ENCODE measurements around the gene SLC1A1. TPM values are rescaled to one million over a fixed set of nuclear protein-coding genes. Genes with fewer than 3 reads are reported as not detected.
"Not testable (repeated sequence)": the region's sequence is repeated elsewhere in the genome, so short reads cannot be mapped to it uniquely, and the experiment has no call there.

SLC1A1 gene
- total RNA-seq, 8 experiments from 2014 or later: 0.10 to 13.7 (median 8.2) TPM

DNA sequence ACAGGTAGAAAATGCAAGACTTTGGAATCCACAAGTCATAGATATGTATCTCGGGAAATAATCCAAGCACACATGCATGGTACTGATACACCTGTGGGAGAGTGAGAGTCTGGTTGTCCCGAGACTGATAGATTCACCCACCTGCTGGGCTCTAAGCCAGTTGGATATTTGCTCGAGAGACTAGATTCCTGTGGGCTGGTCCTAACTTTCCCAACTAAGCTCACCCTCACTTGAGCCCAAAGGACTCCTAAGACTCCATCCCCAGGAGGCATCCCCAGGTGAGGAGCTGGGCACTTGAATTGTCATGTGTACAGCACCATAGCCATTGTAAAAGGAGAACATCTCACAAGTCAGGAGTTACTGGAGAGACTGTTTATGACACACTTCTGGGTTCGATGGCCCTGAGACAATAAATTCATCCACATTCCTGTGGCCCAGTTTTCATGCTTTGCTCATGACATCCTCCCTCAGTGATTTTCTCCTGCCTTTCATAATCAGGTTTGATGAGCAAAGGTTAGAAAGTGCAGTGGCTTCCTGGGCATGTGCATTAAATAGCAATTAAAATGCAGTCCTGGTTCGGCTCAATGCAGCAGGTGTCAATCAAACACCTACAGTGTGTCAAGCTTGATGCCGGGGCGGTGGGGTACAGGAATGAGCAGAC lies 18.1 kb downstream of the SLC1A1 start:
- in situ Hi-C loops (cut with MboI; ENCODE audit: low pct_unique_long_range_greater_than_20kb in 2 of 9, low sequenced_read_pairs in 9 of 9, unreplicated experiment in 9 of 9): no loop called here
- Histone ChIP-seq H3K4me1 (replicated peaks in 1 of 2) (no peaks in the 10 kb centered on the region), H3K4me3 (no peak overlapping the region), H3K27ac (no peak overlapping the region)
- 0 to 100% (median 89%) methylated on average over 1 to 4 of the region's 7 CpGs; no CpG with 5 or more reads in 2 of the 10 experiments for WGBS, 10 experiments
- no peak for ATAC-seq (replicated peaks in 6 of 8)

DNA sequence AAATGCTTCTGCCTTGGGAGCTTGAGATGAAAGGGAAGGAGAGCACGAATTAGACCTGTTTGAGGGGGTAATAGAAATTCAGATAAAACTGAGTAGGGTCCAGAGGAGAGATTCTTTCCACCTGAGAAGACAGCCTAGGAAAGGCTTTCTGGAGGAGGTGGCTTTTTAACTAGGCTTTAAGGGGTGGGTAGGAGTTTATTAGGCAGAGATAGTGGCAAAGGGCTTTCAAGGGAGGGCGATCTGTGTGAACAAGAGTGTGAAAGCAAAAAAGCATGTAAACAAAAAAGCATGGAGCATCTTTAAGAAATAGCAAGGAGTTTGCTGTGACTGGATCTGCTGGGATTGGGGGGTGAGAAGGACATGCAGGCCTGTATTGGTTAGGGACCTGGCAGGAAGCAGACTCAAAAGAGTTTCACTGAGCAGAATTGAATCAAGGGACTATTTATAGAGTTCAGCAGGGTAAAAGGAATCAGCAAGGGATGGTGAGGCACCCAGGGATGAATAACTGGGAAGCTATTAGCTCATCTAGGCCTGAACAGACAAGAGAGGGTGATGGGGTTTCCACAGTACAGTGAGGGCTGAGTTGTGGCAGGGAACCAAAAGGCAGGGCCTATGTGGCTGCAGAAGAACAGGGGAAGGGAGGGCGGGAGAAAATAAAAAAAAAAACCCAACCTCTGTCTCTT lies 18.8 kb downstream of the SLC1A1 start:
- in situ Hi-C loops (cut with MboI; ENCODE audit: low pct_unique_long_range_greater_than_20kb in 2 of 9, low sequenced_read_pairs in 9 of 9, unreplicated experiment in 9 of 9): no loop called here
- Histone ChIP-seq H3K4me1 (replicated peaks in 1 of 2) (no peaks in the 10 kb centered on the region), H3K27ac (no peak overlapping the region), H3K4me3 (no peak overlapping the region)
- 0 to 100% (median 69%) methylated on average over 1 to 2 of the region's 3 CpGs for WGBS, 10 experiments
- ATAC-seq (replicated peaks in 6 of 8): peak in 2 of 8 experiments; percentile 45 to 50

DNA sequence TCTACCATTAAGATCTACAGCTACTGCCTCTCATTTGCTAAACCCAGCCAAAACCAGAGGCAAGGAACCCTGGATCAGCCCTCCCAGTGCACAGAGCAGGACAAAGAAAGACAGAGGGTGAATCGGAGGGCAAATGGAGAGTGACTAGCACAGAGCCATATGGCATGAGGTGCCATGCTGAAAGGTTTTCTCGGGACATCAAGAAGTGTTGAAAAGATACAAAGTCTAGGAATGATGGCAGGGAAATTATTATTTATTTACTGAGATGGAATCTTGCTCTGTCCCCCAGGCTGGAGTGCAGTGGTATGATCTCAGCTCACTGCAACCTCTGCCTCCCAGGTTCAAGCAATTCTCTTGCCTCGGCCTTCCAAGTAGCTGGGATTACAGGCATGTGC lies 19.3 kb downstream of the SLC1A1 start:
- in situ Hi-C loops (cut with MboI; ENCODE audit: low pct_unique_long_range_greater_than_20kb in 2 of 9, low sequenced_read_pairs in 9 of 9, unreplicated experiment in 9 of 9): no loop called here
- Histone ChIP-seq H3K27ac (no peak overlapping the region), H3K4me1 (replicated peaks in 1 of 2) (no peaks in the 10 kb centered on the region), H3K4me3 (no peak overlapping the region)
- no peak for ATAC-seq (replicated peaks in 6 of 8)
- WGBS, 10 experiments: 50 to 100% (median 91%) methylated on average over 1 to 3 of the region's 3 CpGs; no CpG with 5 or more reads in 2 of the 10 experiments

- no peak overlapping the region for H3K4me3 ChIP-seq
- WGBS, 10 experiments: 31 to 100% (median 86%) methylated on average over 2 to 4 of the region's 4 CpGs; no CpG with 5 or more reads in 2 of the 10 experiments
- in situ Hi-C loops (cut with MboI; ENCODE audit: low pct_unique_long_range_greater_than_20kb in 2 of 9, low sequenced_read_pairs in 9 of 9, unreplicated experiment in 9 of 9): no loop called here
- no peak for ATAC-seq (replicated peaks in 6 of 8)
- H3K4me1 ChIP-seq (replicated peaks in 1 of 2): no peaks in the 10 kb centered on the region
- H3K27ac ChIP-seq: no peak overlapping the region
Observed at GRCh38 chr9:4510546-4511322, 20.5 kb downstream of the SLC1A1 start.

- peak in 3 of 8 experiments; percentile 35 to 68 (median 47) for ATAC-seq (replicated peaks in 6 of 8)
- 0 to 100% (median 59%) methylated on average over 1 to 4 of the region's 8 CpGs for WGBS, 10 experiments
- Histone ChIP-seq H3K27ac (no peak overlapping the region), H3K4me1 (replicated peaks in 1 of 2) (no peaks in the 10 kb centered on the region), H3K4me3 (no peak overlapping the region)
- in situ Hi-C loops (cut with MboI; ENCODE audit: low pct_unique_long_range_greater_than_20kb in 2 of 9, low sequenced_read_pairs in 9 of 9, unreplicated experiment in 9 of 9): no loop called here
Observed at GRCh38 chr9:4514252-4515128, 24.2 kb downstream of the SLC1A1 start.

DNA sequence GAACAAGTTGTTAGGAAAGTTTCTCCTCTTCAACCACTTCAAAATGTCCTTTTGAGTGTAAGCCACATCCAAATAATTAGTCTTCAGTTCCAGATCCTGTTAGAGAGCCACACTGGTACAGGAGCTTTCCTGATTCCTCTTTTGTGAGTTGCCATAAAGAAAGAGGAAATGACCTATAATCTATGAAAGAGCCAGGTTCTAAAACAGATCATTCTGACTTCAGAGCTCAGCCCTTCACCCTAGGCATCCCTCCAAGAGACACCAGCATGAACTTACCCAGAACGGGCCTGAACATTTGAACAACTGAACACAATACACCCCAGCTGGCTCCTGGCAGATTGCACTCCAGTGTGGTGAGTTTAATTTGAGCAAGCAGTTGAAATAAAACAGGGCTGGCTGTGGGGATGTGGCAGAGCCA lies 25.7 kb downstream of the SLC1A1 start:
- Histone ChIP-seq H3K4me3 (no peak overlapping the region), H3K4me1 (replicated peaks in 1 of 2) (no peaks in the 10 kb centered on the region), H3K27ac (no peak overlapping the region)
- ATAC-seq (replicated peaks in 6 of 8): no peak
- 0 to 88% (median 80%) methylated on average over 1 of the region's 1 CpG; no CpG with 5 or more reads in 5 of the 10 experiments for WGBS, 10 experiments
- in situ Hi-C loops (cut with MboI; ENCODE audit: low pct_unique_long_range_greater_than_20kb in 2 of 9, low sequenced_read_pairs in 9 of 9, unreplicated experiment in 9 of 9): no loop called here

DNA sequence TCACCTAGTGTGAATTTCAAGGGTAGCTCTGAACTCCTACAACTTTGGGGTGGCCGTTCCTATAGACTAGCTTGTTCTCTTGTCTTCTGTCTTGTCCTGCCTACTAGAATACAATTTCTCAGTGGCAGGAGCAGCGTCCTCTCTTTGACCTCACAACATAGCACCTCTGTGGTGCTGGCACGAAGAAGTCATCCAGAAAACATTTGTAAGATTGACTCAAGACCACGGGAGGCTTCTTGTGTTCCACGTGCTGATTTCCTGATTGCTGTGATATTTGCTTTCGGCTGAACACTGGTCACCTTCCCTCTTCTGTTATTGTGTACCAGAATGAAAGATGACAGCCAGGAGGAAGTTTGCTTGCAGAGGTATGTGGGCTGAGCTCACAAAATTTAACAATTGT lies 27.0 kb downstream of the SLC1A1 start:
- no peaks in the 10 kb centered on the region for H3K4me1 ChIP-seq (replicated peaks in 1 of 2)
- in situ Hi-C loops (cut with MboI; ENCODE audit: low pct_unique_long_range_greater_than_20kb in 2 of 9, low sequenced_read_pairs in 9 of 9, unreplicated experiment in 9 of 9): no loop called here
- no peak for ATAC-seq (replicated peaks in 6 of 8)
- H3K4me3 ChIP-seq: no peak overlapping the region
- WGBS, 10 experiments: 4 to 93% (median 86%) methylated on average over 1 to 6 of the region's 6 CpGs; no CpG with 5 or more reads in 1 of the 10 experiments
- no peak overlapping the region for H3K27ac ChIP-seq

GRCh38 chr9:4519604-4520003 lies 29.3 kb downstream of the SLC1A1 start:
- no peak overlapping the region for H3K4me3 ChIP-seq
- H3K4me1 ChIP-seq (replicated peaks in 1 of 2): no peaks in the 10 kb centered on the region
- in situ Hi-C loops (cut with MboI; ENCODE audit: low pct_unique_long_range_greater_than_20kb in 2 of 9, low sequenced_read_pairs in 9 of 9, unreplicated experiment in 9 of 9): no loop called here
- H3K27ac ChIP-seq: no peak overlapping the region
- no peak for ATAC-seq (replicated peaks in 6 of 8)
- WGBS, 10 experiments: 0 to 100% (median 76%) methylated on average over 1 to 2 of the region's 2 CpGs; no CpG with 5 or more reads in 2 of the 10 experiments

GRCh38 chr9:4520055-4520454 lies 29.8 kb downstream of the SLC1A1 start:
- Histone ChIP-seq H3K27ac (no peak overlapping the region), H3K4me3 (no peak overlapping the region), H3K4me1 (replicated peaks in 1 of 2) (no peaks in the 10 kb centered on the region)
- in situ Hi-C loops (cut with MboI; ENCODE audit: low pct_unique_long_range_greater_than_20kb in 2 of 9, low sequenced_read_pairs in 9 of 9, unreplicated experiment in 9 of 9): no loop called here
- 22 to 94% (median 85%) methylated on average over 1 to 2 of the region's 2 CpGs for WGBS, 10 experiments
- no peak for ATAC-seq (replicated peaks in 6 of 8)

GRCh38 chr9:4530375-4530774 lies 40.1 kb downstream of the SLC1A1 start:
- no peak for ATAC-seq (replicated peaks in 6 of 8)
- in situ Hi-C loops (cut with MboI; ENCODE audit: low pct_unique_long_range_greater_than_20kb in 2 of 9, low sequenced_read_pairs in 9 of 9, unreplicated experiment in 9 of 9): no loop called here
- WGBS, 10 experiments: 14 to 100% (median 87%) methylated on average over 1 to 6 of the region's 6 CpGs
- Histone ChIP-seq H3K4me3 (no peak overlapping the region), H3K4me1 (replicated peaks in 1 of 2) (no peaks in the 10 kb centered on the region), H3K27ac (no peak overlapping the region)

GRCh38 chr9:4530831-4531230 lies 40.6 kb downstream of the SLC1A1 start:
- in situ Hi-C loops (cut with MboI; ENCODE audit: low pct_unique_long_range_greater_than_20kb in 2 of 9, low sequenced_read_pairs in 9 of 9, unreplicated experiment in 9 of 9): not testable (repeated sequence)

GRCh38 chr9:4531355-4531754 lies 41.1 kb downstream of the SLC1A1 start:
- in situ Hi-C loops (cut with MboI; ENCODE audit: low pct_unique_long_range_greater_than_20kb in 2 of 9, low sequenced_read_pairs in 9 of 9, unreplicated experiment in 9 of 9); ATAC-seq (replicated peaks in 6 of 8); H3K27ac ChIP-seq; H3K4me3 ChIP-seq; H3K4me1 ChIP-seq (replicated peaks in 1 of 2): not testable (repeated sequence)
- 18 to 90% (median 72%) methylated on average over 2 to 6 of the region's 8 CpGs; no CpG with 5 or more reads in 6 of the 10 experiments for WGBS, 10 experiments

More at GRCh38 chr9:4530831-4531230, 40.6 kb downstream of the SLC1A1 start:
- not testable (repeated sequence) for H3K27ac ChIP-seq; H3K4me1 ChIP-seq (replicated peaks in 1 of 2); H3K4me3 ChIP-seq; ATAC-seq (replicated peaks in 6 of 8)
- WGBS, 10 experiments: 0 to 87% (median 78%) methylated on average over 1 to 2 of the region's 3 CpGs; no CpG with 5 or more reads in 3 of the 10 experiments
